CD4-positive, alpha-beta T cell treated with Interleukin-6 for 4 hours (primary cell): ENCODE data around the gene ZNF23.

Experiments used
- DNase-seq: peaks from one replicate; pipeline ENCODE4 v3.0.0-alpha.2; 2020; ENCODE audit warnings: mixed read lengths

Gene ZNF23

DNA sequence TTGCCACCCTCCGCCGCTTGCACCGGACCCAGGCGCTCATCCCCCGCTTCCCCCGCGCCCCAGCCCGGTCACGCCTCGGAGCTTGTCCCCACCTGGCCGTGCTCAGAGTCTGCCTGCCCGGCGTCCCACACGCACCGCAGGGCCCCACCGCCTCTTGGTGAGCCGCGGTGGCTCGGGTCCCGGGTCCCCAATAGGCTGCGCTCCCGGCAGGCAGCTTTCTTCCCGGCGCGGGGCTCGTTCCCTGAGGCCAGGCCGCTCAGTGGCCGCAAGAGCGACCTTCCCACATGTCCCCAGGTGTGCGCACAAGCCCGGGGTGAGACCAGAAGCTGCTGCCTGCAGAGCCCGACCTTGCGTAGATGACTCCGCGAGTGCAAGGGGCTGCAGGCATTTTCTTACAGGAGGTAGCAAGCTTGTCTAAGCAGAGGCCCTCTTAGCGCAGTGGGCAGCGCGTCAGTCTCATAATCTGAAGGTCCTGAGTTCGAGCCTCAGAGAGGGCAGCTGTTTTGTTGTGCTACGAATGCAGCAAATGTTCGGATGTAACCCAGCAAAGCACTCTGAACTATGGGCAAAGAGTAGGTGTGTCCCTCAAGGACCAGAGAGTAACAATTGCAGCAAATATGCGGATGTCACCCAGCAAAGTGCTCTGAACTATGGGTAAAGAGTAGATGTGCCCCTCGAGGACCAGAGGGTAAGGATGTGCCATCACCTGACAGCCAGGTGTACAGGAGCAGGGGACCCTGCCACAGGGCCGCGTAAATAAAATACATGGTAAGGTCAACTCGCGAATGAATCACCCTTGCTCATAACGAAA lies 35.8 kb downstream of the ZNF23 start:
- no peak for DNase-seq

- DNase-seq = no peak
These were observed 36.3 kb downstream of the ZNF23 start for GRCh38 chr16:71425746-71426068.

GRCh38 chr16:71424626-71425025 lies 37.4 kb downstream of the ZNF23 start:
- no peak for DNase-seq

GRCh38 chr16:71423865-71424264 lies 38.2 kb downstream of the ZNF23 start:
- DNase-seq = no peak

GRCh38 chr16:71423016-71423415 lies 39.0 kb downstream of the ZNF23 start:
- no peak for DNase-seq

DNA sequence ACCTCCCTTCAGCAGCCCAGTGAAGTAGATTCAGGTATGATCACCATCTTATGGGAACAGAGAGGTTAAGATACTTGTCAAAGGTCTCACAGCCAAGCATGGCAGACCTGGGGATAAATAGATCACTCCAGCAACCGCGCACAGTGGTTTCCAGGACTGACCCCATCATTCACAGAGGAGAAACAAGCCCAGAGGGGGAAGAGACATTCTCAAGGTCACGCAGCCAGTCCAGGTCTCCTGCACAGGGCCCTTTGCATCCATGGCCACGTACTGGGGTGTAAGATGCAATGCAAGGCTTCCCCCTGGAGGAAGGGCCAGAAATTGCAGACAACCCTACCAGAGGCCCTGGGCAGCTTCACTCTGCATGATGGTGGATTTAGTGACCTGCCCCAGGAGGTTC lies 40.1 kb downstream of the ZNF23 start:
- peak; percentile 6 for DNase-seq

- DNase-seq = no peak
These were observed 48.0 kb downstream of the ZNF23 start for GRCh38 chr16:71414038-71414437.

DNA sequence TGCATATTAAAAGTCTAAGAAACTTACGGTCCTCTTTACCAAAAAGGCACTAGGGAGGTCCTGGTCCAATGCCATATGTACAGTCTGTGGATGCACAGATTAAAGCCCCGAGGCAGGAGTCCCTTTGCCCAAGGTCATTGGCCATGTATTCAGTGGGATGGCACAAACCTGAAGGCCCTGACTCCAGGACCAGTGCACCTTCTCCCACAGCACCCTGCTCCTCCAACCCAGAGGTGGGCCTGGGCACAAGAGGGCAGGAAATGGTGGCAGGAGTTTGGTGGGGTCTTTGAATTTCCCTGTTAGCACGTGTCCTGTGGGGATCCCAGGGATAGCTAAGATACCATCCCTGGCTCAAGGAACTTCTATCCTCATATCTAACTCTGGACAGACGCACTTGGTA lies 48.7 kb downstream of the ZNF23 start:
- no peak for DNase-seq

GRCh38 chr16:71412270-71413160 lies 49.5 kb downstream of the ZNF23 start:
- peak; percentile 76 for DNase-seq

DNA sequence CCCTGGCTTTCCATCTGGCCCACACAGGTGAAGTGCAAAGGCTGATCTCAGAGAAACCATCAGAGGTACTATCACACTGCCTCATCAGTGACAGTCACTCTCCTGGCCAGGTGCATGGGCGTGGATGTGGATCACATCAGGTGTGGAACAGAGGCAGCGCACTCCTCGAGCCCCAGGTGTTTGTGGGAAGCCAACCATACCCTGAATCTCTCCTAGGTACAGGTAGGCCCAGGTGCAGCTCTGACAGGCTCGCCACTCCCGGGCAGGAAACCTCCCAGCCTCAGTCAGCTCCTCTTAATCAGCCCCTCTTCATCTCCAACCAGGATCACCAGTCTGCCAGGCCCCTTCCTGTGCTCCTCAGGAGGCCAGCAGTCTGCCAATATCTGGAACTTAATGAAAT lies 51.9 kb downstream of the ZNF23 start:
- DNase-seq = no peak

- no peak for DNase-seq
These were observed 52.9 kb downstream of the ZNF23 start for GRCh38 chr16:71409011-71409775.

DNA sequence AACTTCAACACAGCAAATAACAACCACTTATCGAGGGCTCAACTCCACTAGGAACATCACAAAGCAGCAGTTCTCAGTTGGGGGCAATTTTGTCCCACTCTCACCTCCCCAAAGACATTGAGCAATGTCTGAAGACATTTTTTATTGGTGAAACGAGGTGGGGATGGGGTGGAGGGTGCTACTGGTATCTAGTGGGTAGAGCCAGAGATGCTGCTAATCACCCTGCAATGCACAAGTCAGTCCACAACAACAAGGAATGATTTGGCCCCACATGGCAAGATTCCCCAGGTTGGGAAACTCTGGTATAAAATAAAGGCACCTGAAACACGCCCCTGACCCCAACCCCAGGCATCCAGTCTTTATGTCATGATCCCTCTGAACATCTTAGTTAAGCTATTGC lies 53.5 kb downstream of the ZNF23 start:
- DNase-seq = no peak

GRCh38 chr16:71407731-71408130 lies 54.3 kb downstream of the ZNF23 start:
- no peak for DNase-seq

DNA sequence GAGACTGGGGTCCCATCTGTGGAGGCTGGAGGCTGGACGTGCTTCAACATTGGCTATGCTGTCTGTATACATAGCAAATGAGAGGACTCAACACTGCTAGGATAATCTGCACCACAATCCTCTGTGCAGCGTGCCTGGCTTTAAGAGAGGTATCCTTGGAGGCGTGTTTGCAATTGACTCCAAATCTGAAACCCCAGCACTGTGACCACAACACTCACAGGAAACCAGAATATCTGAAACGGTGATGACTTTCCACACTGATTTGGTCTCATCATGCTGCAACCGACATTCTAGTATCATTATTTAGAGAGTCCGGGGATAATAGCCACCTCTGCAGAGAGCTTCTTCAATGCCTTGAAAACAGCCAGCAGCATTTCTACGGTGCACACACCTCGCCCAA lies 55.3 kb downstream of the ZNF23 start:
- no peak for DNase-seq

DNA sequence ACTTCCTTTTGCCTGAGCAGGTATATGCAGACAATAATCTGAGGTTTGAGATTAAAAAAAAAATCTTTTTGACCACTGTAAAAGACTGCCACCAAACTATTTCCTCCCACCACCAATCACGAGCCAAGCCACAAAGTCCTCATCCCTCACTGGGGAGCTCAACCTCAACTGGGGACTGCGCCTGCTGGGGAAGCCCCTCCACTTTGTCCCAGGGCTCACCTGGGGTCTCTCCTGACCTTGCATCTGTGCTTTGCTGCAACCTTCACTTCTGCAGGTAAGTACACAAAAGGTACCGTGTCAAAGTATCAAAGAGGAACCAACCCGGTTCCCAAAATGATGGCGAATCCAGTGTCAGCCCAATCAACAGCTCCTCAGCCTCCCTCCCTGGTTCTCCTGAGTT lies 55.7 kb downstream of the ZNF23 start:
- DNase-seq = no peak

DNA sequence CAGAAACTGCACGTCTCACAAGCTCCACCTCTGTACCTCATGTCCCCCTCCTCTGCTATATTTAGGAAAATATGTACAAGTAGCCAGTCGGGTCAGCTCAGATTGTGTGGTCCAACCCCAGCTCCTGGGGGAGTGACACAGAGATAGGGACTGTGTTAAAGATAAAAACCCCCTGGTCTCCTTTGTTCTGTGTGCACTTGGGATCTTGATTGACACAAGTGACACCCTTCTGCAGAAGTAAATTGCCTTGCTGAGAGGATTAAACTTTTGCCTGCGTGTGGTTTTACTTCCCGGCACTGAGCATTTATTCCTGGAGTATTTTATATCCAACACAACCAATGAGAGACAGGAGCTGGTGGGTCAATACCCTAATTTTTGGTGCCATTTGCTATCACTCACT lies 57.7 kb downstream of the ZNF23 start:
- DNase-seq = no peak

DNA sequence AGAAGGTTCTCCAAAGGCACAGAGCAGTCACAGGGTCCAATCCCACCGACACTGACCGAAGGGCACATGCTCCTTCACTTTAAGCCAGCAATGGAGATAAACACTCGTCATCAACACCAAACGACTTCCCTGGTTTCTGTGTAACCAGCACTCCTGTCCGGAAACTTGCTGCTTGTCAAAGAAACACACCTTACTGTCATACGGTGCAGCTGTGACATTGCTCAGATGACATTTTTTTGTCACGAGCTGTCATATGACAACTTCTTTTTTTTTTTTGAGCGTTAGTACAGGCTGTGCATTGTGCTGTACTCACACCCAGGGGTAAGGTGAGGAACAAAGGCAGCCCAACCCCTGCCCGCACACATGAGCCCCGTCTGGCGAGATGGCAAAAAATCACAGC lies 59.4 kb downstream of the ZNF23 start:
- no peak for DNase-seq

DNA sequence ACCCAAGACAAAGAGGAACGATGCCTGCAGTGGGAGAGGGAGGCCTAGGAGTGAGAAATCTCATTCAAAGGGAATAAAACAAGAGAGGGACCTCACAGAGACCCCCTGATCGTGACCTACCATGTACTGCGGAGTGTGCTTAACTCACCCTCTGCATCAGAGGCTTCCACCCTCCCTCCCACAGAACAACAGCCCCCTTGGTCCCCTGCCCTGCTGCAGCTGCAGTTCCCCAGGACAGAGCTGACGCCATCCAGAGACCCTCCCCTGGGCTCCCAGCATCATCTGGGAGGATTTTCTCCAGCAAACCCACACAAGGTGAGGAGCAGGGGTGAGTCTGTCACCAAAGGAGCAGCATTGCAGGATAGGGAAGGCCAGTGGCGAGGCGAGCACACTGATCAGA lies 60.0 kb downstream of the ZNF23 start:
- no peak for DNase-seq

DNA sequence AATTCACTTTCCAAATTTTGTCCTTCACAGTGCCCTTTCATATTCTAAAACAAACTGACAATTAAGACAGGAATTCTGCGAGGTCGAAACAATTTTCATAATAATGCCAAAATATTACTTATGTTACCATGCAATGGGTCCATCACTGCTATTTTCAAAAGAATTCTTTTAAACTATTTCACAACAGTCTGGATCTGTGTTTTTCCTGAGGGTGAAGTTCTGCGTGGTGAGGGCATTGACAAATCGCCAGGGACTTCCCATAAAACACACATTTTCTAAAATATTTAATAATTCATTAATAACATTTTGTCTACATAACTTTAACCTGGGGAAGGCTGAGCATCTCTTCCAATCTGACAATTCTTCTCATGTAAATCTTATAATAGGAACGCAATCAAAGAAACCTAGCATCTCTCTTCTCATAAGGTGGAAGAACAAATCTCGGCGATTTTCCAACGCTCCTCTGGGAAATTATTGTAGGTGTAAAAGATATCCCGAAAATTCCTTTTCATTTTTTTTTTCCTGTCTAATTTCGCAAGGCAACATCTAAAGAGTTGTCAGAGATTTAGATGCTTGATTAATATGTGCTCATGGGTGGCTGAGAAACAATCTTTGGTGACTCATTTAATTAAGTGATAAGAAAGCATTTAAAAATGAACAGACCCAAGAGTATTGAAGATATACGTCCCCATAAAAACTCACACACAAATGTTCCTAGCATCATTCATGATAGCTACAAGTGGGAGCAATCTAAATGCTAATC lies 62.1 kb downstream of the ZNF23 start:
- no peak for DNase-seq
